K562 (cell line): ENCODE data around the gene CDR2L. TPM values are rescaled to one million over a fixed set of nuclear protein-coding genes. Genes with fewer than 3 reads are reported as not detected.

Experiments
- CBFB ChIP-seq: sonication (generic); formaldehyde crosslinking; IDR thresholded peaks from 2 replicates; pipeline ENCODE4 v1.4.0; 2020; ENCODE audit warnings: mild to moderate bottlenecking, missing genetic modification reagents
- ELF2 ChIP-seq: fragments of 250-450 bp; sonication (Bioruptor Pico); IDR thresholded peaks from 2 replicates; pipeline ENCODE4 v1.5.0; 2021; ENCODE audit warnings: mild to moderate bottlenecking
- FOXA1 ChIP-seq: fragments of 450-650 bp; IDR thresholded peaks from 2 replicates; pipeline ENCODE4 v1.6.1; 2016; ENCODE audit warnings: mild to moderate bottlenecking, borderline replicate concordance
- MAFG ChIP-seq: fragments of 450-650 bp; conservative IDR thresholded peaks from 2 replicates; pipeline ENCODE4 v1.6.1; 2016; ENCODE audit warnings: missing genetic modification characterization, missing compliant biosample characterization
- MAFK ChIP-seq: IDR thresholded peaks from 2 replicates; pipeline ENCODE4 v1.6.1; 2011; ENCODE audit warnings: low read length, improper control_type of control experiment
- NBN ChIP-seq: fragments of 450-650 bp; IDR thresholded peaks from 2 replicates; pipeline ENCODE4 v1.6.1; 2016; ENCODE audit warnings: low read depth, mild to moderate bottlenecking
- NEUROD1 ChIP-seq: fragments of 150-350 bp; IDR thresholded peaks from 2 replicates; pipeline ENCODE4 v1.6.1; 2014; ENCODE audit warnings: borderline replicate concordance, low read length, low read depth; ENCODE audit not compliant: partially characterized antibody
- NR2C2 ChIP-seq, 2 experiments: fragments of 200-800 bp in 1 of 2; sonication (Bioruptor generic) in 1 of 2; sonication (generic) in 1 of 2; formaldehyde crosslinking in 1 of 2; IDR thresholded peaks; 2 replicates each; pipeline versions ENCODE4 v1.6.1 to v1.8.0; 2016 to 2022; ENCODE audit warnings: mild to moderate bottlenecking in 1 of 2, missing compliant biosample characterization in 1 of 2, missing genetic modification characterization in 1 of 2, missing genetic modification reagents in 1 of 2
- PRMT5 ChIP-seq: sonication (generic); formaldehyde crosslinking; IDR thresholded peaks from 2 replicates; pipeline ENCODE4 v1.5.0; 2020; ENCODE audit warnings: missing genetic modification reagents
- RCOR1 ChIP-seq, 2 experiments: IDR thresholded peaks; 2 replicates each; pipeline ENCODE4 v1.6.1; 2012; ENCODE audit warnings: low read depth in 2 of 2, low read length in 2 of 2, borderline replicate concordance in 1 of 2, improper control_type of control experiment in 1 of 2
- WHSC1 ChIP-seq: IDR thresholded peaks from one replicate; pipeline ENCODE4 v1.6.1; 2012; ENCODE audit warnings: low read length, control low read depth, inconsistent platforms
- ZBTB1 ChIP-seq: sonication (generic); formaldehyde crosslinking; IDR thresholded peaks from 2 replicates; pipeline ENCODE4 v1.8.1; 2023; ENCODE audit warnings: missing genetic modification reagents, low read depth, mild to moderate bottlenecking, borderline replicate concordance
- ZNF121 ChIP-seq: sonication (generic); formaldehyde crosslinking; conservative IDR thresholded peaks from 2 replicates; pipeline ENCODE4 v1.8.0; 2022; ENCODE audit warnings: missing genetic modification reagents
- ZNF384 ChIP-seq: IDR thresholded peaks from 2 replicates; pipeline ENCODE4 v1.6.1; 2012; ENCODE audit warnings: low read depth, low read length, improper control_type of control experiment
- polyA plus RNA-seq, 8 experiments: library from polyadenylated mRNA; depleted of rRNA in 4 of 8; stranded (reverse) in 5 of 8; unstranded in 3 of 8; fragments of >200 nt; fragmentation: Nextera tagmentation in 2 of 8; fragmentation: Illumina TruSeq in 1 of 8; extraction: Ambion mirVana in 2 of 8; extraction: Trizol in 1 of 8; gene quantifications; 2 replicates each; pipeline versions ENCODE4 v1.2.1 to v1.2.3, GENCODE V29; 2011 to 2014; ENCODE audit warnings: inconsistent platforms in 1 of 8, missing spikeins in 1 of 8
- total RNA-seq, 7 experiments: library from RNA; depleted of rRNA in 6 of 7; stranded (reverse); fragments of >200 nt in 6 of 7; fragmentation: Illumina TruSeq in 2 of 7; extraction: Trizol in 2 of 7; gene quantifications; 2 replicates each; pipeline versions ENCODE4 v1.2.1 to v1.2.3, GENCODE V29; 2011 to 2021; ENCODE audit warnings: low replicate concordance in 1 of 7
- TF ChIP-seq, protein P1 (sequence below): sonication (generic); formaldehyde crosslinking; IDR thresholded peaks from 2 replicates; pipeline ENCODE4 v1.8.1; 2023; ENCODE audit warnings: missing genetic modification reagents, mild to moderate bottlenecking, borderline replicate concordance
- TF ChIP-seq, protein P2 (sequence below): sonication (generic); formaldehyde crosslinking; IDR thresholded peaks from 2 replicates; pipeline ENCODE4 v1.8.1; 2023; ENCODE audit warnings: mild to moderate bottlenecking, missing genetic modification reagents
- TF ChIP-seq, protein P3 (sequence below), 2 experiments: fragments of 450-650 bp; conservative IDR thresholded peaks; 2 replicates each; pipeline ENCODE4 v1.6.1; 2017; ENCODE audit warnings: mild to moderate bottlenecking in 2 of 2, moderate library complexity in 2 of 2
- TF ChIP-seq, protein P4 (sequence below): sonication (generic); formaldehyde crosslinking; IDR thresholded peaks from 2 replicates; pipeline ENCODE4 v1.8.0; 2022; ENCODE audit warnings: missing genetic modification reagents, mild to moderate bottlenecking, borderline replicate concordance

Gene CDR2L
- total and polyA plus RNA-seq, 9 of the 15 experiments (the other 6 are each of a cell fraction or from before 2014, with no cell fraction given), result 2.7 to 16.0 (median 7.3) TPM

DNA sequence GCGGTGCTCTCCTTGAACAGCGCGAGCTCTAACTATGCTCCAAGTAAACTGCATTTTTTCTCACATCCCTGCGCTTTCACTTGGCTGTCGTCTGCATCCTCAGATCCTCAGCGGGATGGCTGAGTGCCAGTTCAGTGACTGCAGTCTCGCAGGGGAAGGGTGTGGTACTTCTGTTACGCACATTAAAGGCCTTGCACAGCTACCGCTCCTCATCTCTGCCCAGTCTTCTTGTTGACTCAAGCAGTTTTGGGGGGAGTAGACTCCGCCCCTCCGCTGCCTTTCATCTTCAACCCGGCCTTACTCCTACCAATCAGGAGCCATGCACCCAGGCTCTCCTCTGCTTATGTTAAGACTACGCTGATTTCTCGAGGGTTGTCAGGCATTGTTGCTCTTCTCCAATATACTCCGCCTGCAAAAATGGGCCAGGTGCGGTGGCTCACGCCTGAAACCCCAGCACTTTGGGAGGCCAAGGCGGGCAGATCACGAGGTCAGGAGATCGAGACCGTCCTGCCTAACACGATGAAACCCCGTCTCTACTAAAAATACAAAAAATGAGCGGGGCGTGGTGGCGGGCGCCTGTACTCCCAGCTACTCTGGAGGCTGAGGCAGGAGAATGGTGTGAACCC is 49.3 kb downstream of the CDR2L start (continued):
- no peak for TF ChIP-seq PRMT5 (CRISPR knock-in tag)
- TF ChIP-seq, protein P1, sequence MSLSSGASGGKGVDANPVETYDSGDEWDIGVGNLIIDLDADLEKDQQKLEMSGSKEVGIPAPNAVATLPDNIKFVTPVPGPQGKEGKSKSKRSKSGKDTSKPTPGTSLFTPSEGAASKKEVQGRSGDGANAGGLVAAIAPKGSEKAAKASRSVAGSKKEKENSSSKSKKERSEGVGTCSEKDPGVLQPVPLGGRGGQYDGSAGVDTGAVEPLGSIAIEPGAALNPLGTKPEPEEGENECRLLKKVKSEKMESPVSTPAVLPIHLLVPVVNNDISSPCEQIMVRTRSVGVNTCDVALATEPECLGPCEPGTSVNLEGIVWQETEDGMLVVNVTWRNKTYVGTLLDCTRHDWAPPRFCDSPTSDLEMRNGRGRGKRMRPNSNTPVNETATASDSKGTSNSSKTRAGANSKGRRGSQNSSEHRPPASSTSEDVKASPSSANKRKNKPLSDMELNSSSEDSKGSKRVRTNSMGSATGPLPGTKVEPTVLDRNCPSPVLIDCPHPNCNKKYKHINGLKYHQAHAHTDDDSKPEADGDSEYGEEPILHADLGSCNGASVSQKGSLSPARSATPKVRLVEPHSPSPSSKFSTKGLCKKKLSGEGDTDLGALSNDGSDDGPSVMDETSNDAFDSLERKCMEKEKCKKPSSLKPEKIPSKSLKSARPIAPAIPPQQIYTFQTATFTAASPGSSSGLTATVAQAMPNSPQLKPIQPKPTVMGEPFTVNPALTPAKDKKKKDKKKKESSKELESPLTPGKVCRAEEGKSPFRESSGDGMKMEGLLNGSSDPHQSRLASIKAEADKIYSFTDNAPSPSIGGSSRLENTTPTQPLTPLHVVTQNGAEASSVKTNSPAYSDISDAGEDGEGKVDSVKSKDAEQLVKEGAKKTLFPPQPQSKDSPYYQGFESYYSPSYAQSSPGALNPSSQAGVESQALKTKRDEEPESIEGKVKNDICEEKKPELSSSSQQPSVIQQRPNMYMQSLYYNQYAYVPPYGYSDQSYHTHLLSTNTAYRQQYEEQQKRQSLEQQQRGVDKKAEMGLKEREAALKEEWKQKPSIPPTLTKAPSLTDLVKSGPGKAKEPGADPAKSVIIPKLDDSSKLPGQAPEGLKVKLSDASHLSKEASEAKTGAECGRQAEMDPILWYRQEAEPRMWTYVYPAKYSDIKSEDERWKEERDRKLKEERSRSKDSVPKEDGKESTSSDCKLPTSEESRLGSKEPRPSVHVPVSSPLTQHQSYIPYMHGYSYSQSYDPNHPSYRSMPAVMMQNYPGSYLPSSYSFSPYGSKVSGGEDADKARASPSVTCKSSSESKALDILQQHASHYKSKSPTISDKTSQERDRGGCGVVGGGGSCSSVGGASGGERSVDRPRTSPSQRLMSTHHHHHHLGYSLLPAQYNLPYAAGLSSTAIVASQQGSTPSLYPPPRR, result no peak
- TF ChIP-seq, protein P2, sequence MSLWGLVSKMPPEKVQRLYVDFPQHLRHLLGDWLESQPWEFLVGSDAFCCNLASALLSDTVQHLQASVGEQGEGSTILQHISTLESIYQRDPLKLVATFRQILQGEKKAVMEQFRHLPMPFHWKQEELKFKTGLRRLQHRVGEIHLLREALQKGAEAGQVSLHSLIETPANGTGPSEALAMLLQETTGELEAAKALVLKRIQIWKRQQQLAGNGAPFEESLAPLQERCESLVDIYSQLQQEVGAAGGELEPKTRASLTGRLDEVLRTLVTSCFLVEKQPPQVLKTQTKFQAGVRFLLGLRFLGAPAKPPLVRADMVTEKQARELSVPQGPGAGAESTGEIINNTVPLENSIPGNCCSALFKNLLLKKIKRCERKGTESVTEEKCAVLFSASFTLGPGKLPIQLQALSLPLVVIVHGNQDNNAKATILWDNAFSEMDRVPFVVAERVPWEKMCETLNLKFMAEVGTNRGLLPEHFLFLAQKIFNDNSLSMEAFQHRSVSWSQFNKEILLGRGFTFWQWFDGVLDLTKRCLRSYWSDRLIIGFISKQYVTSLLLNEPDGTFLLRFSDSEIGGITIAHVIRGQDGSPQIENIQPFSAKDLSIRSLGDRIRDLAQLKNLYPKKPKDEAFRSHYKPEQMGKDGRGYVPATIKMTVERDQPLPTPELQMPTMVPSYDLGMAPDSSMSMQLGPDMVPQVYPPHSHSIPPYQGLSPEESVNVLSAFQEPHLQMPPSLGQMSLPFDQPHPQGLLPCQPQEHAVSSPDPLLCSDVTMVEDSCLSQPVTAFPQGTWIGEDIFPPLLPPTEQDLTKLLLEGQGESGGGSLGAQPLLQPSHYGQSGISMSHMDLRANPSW (CRISPR knock-in tag), result no peak
- TF ChIP-seq WHSC1, result no peak
- peak; percentile 41; the same call in 1 of the 2 replicates for TF ChIP-seq MAFK
- no peak for TF ChIP-seq ELF2
- TF ChIP-seq, protein P3, sequence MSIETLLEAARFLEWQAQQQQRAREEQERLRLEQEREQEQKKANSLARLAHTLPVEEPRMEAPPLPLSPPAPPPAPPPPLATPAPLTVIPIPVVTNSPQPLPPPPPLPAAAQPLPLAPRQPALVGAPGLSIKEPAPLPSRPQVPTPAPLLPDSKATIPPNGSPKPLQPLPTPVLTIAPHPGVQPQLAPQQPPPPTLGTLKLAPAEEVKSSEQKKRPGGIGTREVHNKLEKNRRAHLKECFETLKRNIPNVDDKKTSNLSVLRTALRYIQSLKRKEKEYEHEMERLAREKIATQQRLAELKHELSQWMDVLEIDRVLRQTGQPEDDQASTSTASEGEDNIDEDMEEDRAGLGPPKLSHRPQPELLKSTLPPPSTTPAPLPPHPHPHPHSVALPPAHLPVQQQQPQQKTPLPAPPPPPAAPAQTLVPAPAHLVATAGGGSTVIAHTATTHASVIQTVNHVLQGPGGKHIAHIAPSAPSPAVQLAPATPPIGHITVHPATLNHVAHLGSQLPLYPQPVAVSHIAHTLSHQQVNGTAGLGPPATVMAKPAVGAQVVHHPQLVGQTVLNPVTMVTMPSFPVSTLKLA (conservative IDR thresholded peaks at IDR 0.05), result no peak
- peak; percentile 41 to 74; a peak in 2 of 4 replicates for TF ChIP-seq RCOR1 (IDR thresholded peaks at IDR 0.05; ENCODE audit: borderline replicate concordance in 1 of 2, low read depth in 2 of 2, low read length in 2 of 2)
- no peak for TF ChIP-seq FOXA1
- TF ChIP-seq CBFB (CRISPR knock-in tag), result no peak
- TF ChIP-seq ZBTB1 (CRISPR knock-in tag), result no peak
- no peak for TF ChIP-seq NEUROD1
- TF ChIP-seq, protein P4, sequence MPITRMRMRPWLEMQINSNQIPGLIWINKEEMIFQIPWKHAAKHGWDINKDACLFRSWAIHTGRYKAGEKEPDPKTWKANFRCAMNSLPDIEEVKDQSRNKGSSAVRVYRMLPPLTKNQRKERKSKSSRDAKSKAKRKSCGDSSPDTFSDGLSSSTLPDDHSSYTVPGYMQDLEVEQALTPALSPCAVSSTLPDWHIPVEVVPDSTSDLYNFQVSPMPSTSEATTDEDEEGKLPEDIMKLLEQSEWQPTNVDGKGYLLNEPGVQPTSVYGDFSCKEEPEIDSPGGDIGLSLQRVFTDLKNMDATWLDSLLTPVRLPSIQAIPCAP (CRISPR knock-in tag), result no peak
- no peak for TF ChIP-seq ZNF384
- TF ChIP-seq NBN, result no peak
- no peak for TF ChIP-seq MAFG
- TF ChIP-seq ZNF121, result no peak
- no peak for TF ChIP-seq NR2C2 (CRISPR knock-in tag; IDR thresholded peaks at IDR 0.05)
- TF ChIP-seq NR2C2 (tag; IDR thresholded peaks at IDR 0.05), result no peak
